ENCODE measurements around the gene MAEA. TPM values are rescaled to one million over a fixed set of nuclear protein-coding genes. Genes with fewer than 3 reads are reported as not detected.
"Not testable (repeated sequence)": the region's sequence is repeated elsewhere in the genome, so short reads cannot be mapped to it uniquely, and the experiment has no call there.

MAEA gene
- total RNA-seq, 5 donors from 2014 or later (not counting 1 experiment from before 2014, with no cell fraction given), result 62.3 to 114 (median 87.2) TPM

GRCh38 chr4:1368421-1369090, 78.9 kb downstream of the MAEA start:
- Mint-ChIP-seq H3K4me3 (no peak overlapping the region), H3K9me3 (no peaks in the 10 kb centered on the region), H3K27me3 (no peaks in the 10 kb centered on the region), H3K36me3 (peaks cover 31% of the 10 kb centered on the region), H3K4me1 (no peaks in the 10 kb centered on the region), H3K27ac (no peak overlapping the region)
- H3K36me3 ChIP-seq (ENCODE audit: control insufficient read depth in 2 of 2, extremely low read depth in 1 of 2, insufficient read depth in 1 of 2, low read length in 1 of 2), result peaks cover 5 to 30% of the 10 kb centered on the region in 2 donors
- POLR2A ChIA-PET, result interaction anchor here in 1 of 2 donors (0.7 kb wide), 1 partner anchor 134 kb away, joined by 3 read pairs; no protein-coding TSS in a partner anchor
- no peaks in the 10 kb centered on the region for H3K4me1 ChIP-seq (ENCODE audit: control insufficient read depth in 1 of 2, extremely low read depth in 1 of 2, insufficient read depth in 2 of 2, low read length in 2 of 2)
- CTCF ChIA-PET, result no interaction called here
- 97% methylated on average over 14 of the region's 24 CpGs for WGBS (ENCODE audit: insufficient coverage)
- no peaks in the 10 kb centered on the region for H3K9me3 ChIP-seq
- ATAC-seq (replicated peaks in 1 of 4) (no peak), DNase-seq (no peak)
- H3K27ac ChIP-seq (ENCODE audit: low read length), result no peak overlapping the region
- H3K4me3 ChIP-seq (ENCODE audit: control insufficient read depth in 1 of 2, extremely low read depth in 1 of 2, low read length in 1 of 2), result no peak overlapping the region
- H3K27me3 ChIP-seq (replicated peaks in 1 of 2; ENCODE audit: control insufficient read depth in 2 of 2, extremely low read depth in 1 of 2, insufficient read depth in 2 of 2, low read length in 1 of 2), result no peaks in the 10 kb centered on the region

DNA sequence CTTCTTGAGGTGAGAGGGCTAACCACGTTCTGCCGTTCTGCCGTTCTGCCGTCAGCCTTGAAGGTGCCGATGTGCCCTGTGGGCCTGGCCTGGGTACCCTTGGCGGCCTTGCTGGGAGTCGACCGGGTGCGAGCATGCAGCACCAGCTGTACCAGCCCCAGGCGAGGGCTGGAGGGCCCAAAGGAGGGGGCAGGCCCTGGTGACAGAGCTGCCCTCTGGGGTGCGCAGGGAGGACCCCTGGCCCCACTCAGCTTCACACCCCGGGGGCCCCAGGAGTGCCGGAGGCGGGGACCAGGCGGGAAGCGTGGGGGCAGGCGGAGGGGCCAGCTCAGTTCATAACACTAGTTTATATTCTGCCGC, 79.4 kb downstream of the MAEA start:
- H3K36me3 ChIP-seq (ENCODE audit: control insufficient read depth in 2 of 2, extremely low read depth in 1 of 2, insufficient read depth in 1 of 2, low read length in 1 of 2), result peaks cover 5 to 35% of the 10 kb centered on the region in 2 donors
- H3K9me3 ChIP-seq, result no peaks in the 10 kb centered on the region
- ATAC-seq (replicated peaks in 1 of 4) (no peak), DNase-seq (no peak)
- H3K27ac ChIP-seq (ENCODE audit: low read length), result no peak overlapping the region
- H3K4me1 ChIP-seq (ENCODE audit: control insufficient read depth in 1 of 2, extremely low read depth in 1 of 2, insufficient read depth in 2 of 2, low read length in 2 of 2), result no peaks in the 10 kb centered on the region
- Mint-ChIP-seq H3K27me3 (no peaks in the 10 kb centered on the region), H3K36me3 (peaks cover 36% of the 10 kb centered on the region), H3K9me3 (no peaks in the 10 kb centered on the region), H3K4me3 (no peak overlapping the region), H3K27ac (no peak overlapping the region), H3K4me1 (no peaks in the 10 kb centered on the region)
- WGBS (ENCODE audit: insufficient coverage), result 80% methylated on average over 16 of the region's 18 CpGs
- CTCF ChIA-PET, result no interaction called here
- H3K4me3 ChIP-seq (ENCODE audit: control insufficient read depth in 1 of 2, extremely low read depth in 1 of 2, low read length in 1 of 2), result no peak overlapping the region
- POLR2A ChIA-PET, result interaction anchor here in 1 of 2 donors (0.7 kb wide), 1 partner anchor 135 kb away, joined by 3 read pairs; no protein-coding TSS in a partner anchor
- H3K27me3 ChIP-seq (replicated peaks in 1 of 2; ENCODE audit: control insufficient read depth in 2 of 2, extremely low read depth in 1 of 2, insufficient read depth in 2 of 2, low read length in 1 of 2), result no peaks in the 10 kb centered on the region

GRCh38 chr4:1369479-1370079, 79.9 kb downstream of the MAEA start:
- no peaks in the 10 kb centered on the region for H3K9me3 ChIP-seq
- Mint-ChIP-seq H3K9me3 (no peaks in the 10 kb centered on the region), H3K4me1 (no peaks in the 10 kb centered on the region), H3K4me3 (no peak overlapping the region), H3K27me3 (no peaks in the 10 kb centered on the region), H3K27ac (no peak overlapping the region), H3K36me3 (peaks cover 37% of the 10 kb centered on the region)
- ChIA-PET CTCF (no interaction called here), POLR2A (interaction anchor here in 1 of 2 donors (0.7 kb wide), 1 partner anchor 135 kb away, joined by 3 read pairs; no protein-coding TSS in a partner anchor)
- ATAC-seq (replicated peaks in 1 of 4) (no peak), DNase-seq (no peak)
- 99% methylated on average over 13 of the region's 22 CpGs for WGBS (ENCODE audit: insufficient coverage)
- H3K4me1 ChIP-seq (ENCODE audit: control insufficient read depth in 1 of 2, extremely low read depth in 1 of 2, insufficient read depth in 2 of 2, low read length in 2 of 2), result no peaks in the 10 kb centered on the region
- no peaks in the 10 kb centered on the region for H3K27me3 ChIP-seq (replicated peaks in 1 of 2; ENCODE audit: control insufficient read depth in 2 of 2, extremely low read depth in 1 of 2, insufficient read depth in 2 of 2, low read length in 1 of 2)
- peaks cover 5 to 36% of the 10 kb centered on the region in 2 donors for H3K36me3 ChIP-seq (ENCODE audit: control insufficient read depth in 2 of 2, extremely low read depth in 1 of 2, insufficient read depth in 1 of 2, low read length in 1 of 2)
- no peak overlapping the region for H3K27ac ChIP-seq (ENCODE audit: low read length)
- H3K4me3 ChIP-seq (ENCODE audit: control insufficient read depth in 1 of 2, extremely low read depth in 1 of 2, low read length in 1 of 2), result no peak overlapping the region

- no peak overlapping the region for H3K4me3 ChIP-seq (ENCODE audit: control insufficient read depth in 1 of 2, extremely low read depth in 1 of 2, low read length in 1 of 2)
- DNase-seq (no peak), ATAC-seq (replicated peaks in 1 of 4) (no peak)
- Mint-ChIP-seq H3K4me1 (no peaks in the 10 kb centered on the region), H3K36me3 (peaks cover 37% of the 10 kb centered on the region), H3K27ac (no peak overlapping the region), H3K9me3 (no peaks in the 10 kb centered on the region), H3K4me3 (no peak overlapping the region), H3K27me3 (no peaks in the 10 kb centered on the region)
- H3K27ac ChIP-seq (ENCODE audit: low read length), result no peak overlapping the region
- no peaks in the 10 kb centered on the region for H3K27me3 ChIP-seq (replicated peaks in 1 of 2; ENCODE audit: control insufficient read depth in 2 of 2, extremely low read depth in 1 of 2, insufficient read depth in 2 of 2, low read length in 1 of 2)
- CTCF ChIA-PET, result no interaction called here
- POLR2A ChIA-PET, result no interaction called here
- H3K36me3 ChIP-seq (ENCODE audit: control insufficient read depth in 2 of 2, extremely low read depth in 1 of 2, insufficient read depth in 1 of 2, low read length in 1 of 2), result peaks cover 11 to 41% of the 10 kb centered on the region in 2 donors
- no peaks in the 10 kb centered on the region for H3K9me3 ChIP-seq
- no peaks in the 10 kb centered on the region for H3K4me1 ChIP-seq (ENCODE audit: control insufficient read depth in 1 of 2, extremely low read depth in 1 of 2, insufficient read depth in 2 of 2, low read length in 2 of 2)
- 96% methylated on average over 19 of the region's 29 CpGs for WGBS (ENCODE audit: insufficient coverage)
These were observed 80.8 kb downstream of the MAEA start for GRCh38 chr4:1370321-1371124.

DNA sequence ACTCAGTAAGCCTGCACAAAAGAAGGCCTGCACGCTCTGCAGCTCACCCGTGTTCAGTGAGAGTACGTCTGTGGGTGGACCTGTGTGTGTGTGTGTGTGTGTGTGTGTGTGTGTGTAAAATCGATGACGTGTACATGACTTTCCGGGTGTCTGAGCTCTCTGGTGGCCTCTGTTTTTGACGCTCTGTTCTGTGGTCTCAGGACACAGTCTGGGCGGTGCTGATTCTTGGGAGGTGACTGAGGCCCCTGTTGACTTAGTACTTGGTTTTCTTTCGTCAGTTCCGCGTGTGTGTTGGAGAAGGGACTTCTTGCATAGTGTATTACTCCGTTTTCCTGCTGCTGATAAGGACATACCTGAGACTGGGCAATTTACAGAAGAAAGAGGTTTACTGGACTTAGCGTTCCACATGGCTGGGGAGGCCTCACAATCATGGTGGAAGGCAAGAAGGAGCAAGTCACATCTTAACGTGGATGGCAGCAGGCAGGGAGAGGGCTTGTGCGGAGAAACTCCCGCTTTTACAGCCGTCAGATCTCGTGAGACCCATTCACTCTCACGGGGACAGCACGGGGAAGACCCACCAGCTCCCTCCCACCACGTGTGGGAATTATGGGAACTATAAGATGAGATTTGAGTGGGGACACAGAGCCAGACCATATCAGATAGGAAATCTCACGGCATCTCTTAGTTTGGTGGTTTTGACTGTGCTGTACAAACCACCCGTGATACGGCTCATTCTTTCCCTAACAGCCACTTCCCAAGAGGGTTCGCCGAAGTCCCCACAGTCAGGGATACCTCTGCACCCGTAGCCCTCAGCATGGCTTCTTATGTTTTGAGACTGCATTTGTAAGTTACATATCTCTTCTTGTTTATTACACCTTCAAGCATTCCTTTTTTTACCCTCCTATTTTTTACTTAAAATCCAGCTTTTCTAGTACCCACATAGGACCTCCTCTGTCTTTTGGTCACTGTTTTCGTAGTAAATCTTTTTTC, 81.8 kb downstream of the MAEA start:
- Histone ChIP-seq H3K9me3 (no peaks in the 10 kb centered on the region), H3K36me3 (ENCODE audit: control insufficient read depth in 2 of 2, extremely low read depth in 1 of 2, insufficient read depth in 1 of 2, low read length in 1 of 2) (peaks cover 16 to 46% of the 10 kb centered on the region in 2 donors), H3K4me3 (ENCODE audit: control insufficient read depth in 1 of 2, extremely low read depth in 1 of 2, low read length in 1 of 2) (no peak overlapping the region), H3K27me3 (replicated peaks in 1 of 2; ENCODE audit: control insufficient read depth in 2 of 2, extremely low read depth in 1 of 2, insufficient read depth in 2 of 2, low read length in 1 of 2) (no peaks in the 10 kb centered on the region), H3K27ac (ENCODE audit: low read length) (no peak overlapping the region), H3K4me1 (ENCODE audit: control insufficient read depth in 1 of 2, extremely low read depth in 1 of 2, insufficient read depth in 2 of 2, low read length in 2 of 2) (no peaks in the 10 kb centered on the region)
- DNase-seq (no peak), ATAC-seq (replicated peaks in 1 of 4) (no peak)
- H3K9me3 Mint-ChIP-seq, result no peaks in the 10 kb centered on the region
- CTCF ChIA-PET, result no interaction called here
- no peaks in the 10 kb centered on the region for H3K4me1 Mint-ChIP-seq
- peaks cover 37% of the 10 kb centered on the region for H3K36me3 Mint-ChIP-seq
- WGBS (ENCODE audit: insufficient coverage), result 95% methylated on average over 20 of the region's 28 CpGs
- no peak overlapping the region for H3K4me3 Mint-ChIP-seq
- no peak overlapping the region for H3K27ac Mint-ChIP-seq
- no peaks in the 10 kb centered on the region for H3K27me3 Mint-ChIP-seq
- POLR2A ChIA-PET, result no interaction called here

DNA sequence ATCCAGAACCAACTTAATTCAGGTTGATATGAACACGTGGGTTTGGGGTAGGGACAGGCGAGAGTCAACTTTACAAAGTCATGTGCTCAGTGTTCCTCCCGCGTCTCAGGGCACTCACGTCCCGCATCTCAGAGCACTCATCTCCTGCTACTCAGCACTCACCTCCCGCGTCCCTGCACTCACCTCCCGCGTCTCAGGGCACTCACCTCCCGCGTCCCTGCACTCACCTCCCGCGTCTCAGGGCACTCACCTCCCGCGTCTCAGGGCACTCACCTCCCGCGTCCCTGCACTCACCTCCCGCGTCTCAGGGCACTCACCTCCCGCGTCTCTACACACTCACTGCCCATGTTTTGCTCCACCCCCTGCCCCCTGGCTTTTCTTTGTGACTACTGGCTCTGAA, 82.9 kb downstream of the MAEA start:
- POLR2A ChIA-PET; CTCF ChIA-PET; H3K4me1 ChIP-seq (ENCODE audit: control insufficient read depth in 1 of 2, extremely low read depth in 1 of 2, insufficient read depth in 2 of 2, low read length in 2 of 2); H3K9me3 ChIP-seq; H3K4me1 Mint-ChIP-seq; ATAC-seq (replicated peaks in 1 of 4); DNase-seq; H3K27me3 Mint-ChIP-seq; H3K9me3 Mint-ChIP-seq; H3K27ac Mint-ChIP-seq; H3K4me3 ChIP-seq (ENCODE audit: control insufficient read depth in 1 of 2, extremely low read depth in 1 of 2, low read length in 1 of 2); H3K27ac ChIP-seq (ENCODE audit: low read length); H3K27me3 ChIP-seq (replicated peaks in 1 of 2; ENCODE audit: control insufficient read depth in 2 of 2, extremely low read depth in 1 of 2, insufficient read depth in 2 of 2, low read length in 1 of 2); H3K4me3 Mint-ChIP-seq: not testable (repeated sequence)
- 100% methylated on average over 2 of the region's 22 CpGs for WGBS (ENCODE audit: insufficient coverage)
- H3K36me3 Mint-ChIP-seq, result peaks cover 37% of the 10 kb centered on the region
- H3K36me3 ChIP-seq (ENCODE audit: control insufficient read depth in 2 of 2, extremely low read depth in 1 of 2, insufficient read depth in 1 of 2, low read length in 1 of 2), result peaks cover 20 to 42% of the 10 kb centered on the region in 2 donors

Data from T-cell (primary cell).